SK-N-SH (cell line): ENCODE data around the gene MRPL21. TPM values are rescaled to one million over a fixed set of nuclear protein-coding genes. Genes with fewer than 3 reads are reported as not detected.

Experiments
- CTCF ChIA-PET: fragments of 300-600, 350-600 bp; formaldehyde crosslinking; extraction: SDS; loops from one replicate; lab custom pipeline; 2021; lab: Yijun Ruan, JAX
- POLR2A ChIA-PET: fragments of 350-600 bp; sonication (Branson Sonifier 250); formaldehyde crosslinking; extraction: SDS; loops from one replicate; lab custom pipeline; 2020; ENCODE audit warnings: antibody characterized with exemption, inconsistent platforms; lab: Yijun Ruan, JAX
- DNase-seq: peaks from one replicate; pipeline ENCODE4 v3.0.0; 2012
- H2AFZ ChIP-seq: fragments of 200-600 bp; sonication (generic); 2 replicates; pipeline ENCODE4 v1.8.1; 2016; ENCODE audit warnings: antibody characterized with exemption, mild to moderate bottlenecking, low read depth
- H3F3A ChIP-seq: fragments of 200-600 bp; sonication (generic); replicated peaks from 2 replicates; pipeline ENCODE3; 2016; ENCODE audit warnings: antibody characterized with exemption, mild to moderate bottlenecking; ENCODE audit not compliant: insufficient read depth
- H3K27ac ChIP-seq, 2 experiments: fragments of 200-500 bp in 1 of 2; fragments of 200-600 bp in 1 of 2; sonication (Bioruptor generic) in 1 of 2; sonication (generic), shearing (Covaris generic) in 1 of 2; 2 replicates each; pipeline versions ENCODE4 v1.5.1 to v1.6.1; 2014 to 2016; ENCODE audit warnings: low read depth in 2 of 2, inconsistent platforms in 1 of 2, low read length in 1 of 2, mild to moderate bottlenecking in 1 of 2, mixed read lengths in 1 of 2
- H3K27me3 ChIP-seq: fragments of 200-600 bp; sonication (generic), shearing (Covaris generic); 2 replicates; pipeline ENCODE4 v1.6.1; 2016; ENCODE audit warnings: mixed run types; ENCODE audit not compliant: insufficient read depth
- H3K36me3 ChIP-seq, 2 experiments: fragments of 200-500 bp in 1 of 2; fragments of 200-600 bp in 1 of 2; sonication (Bioruptor generic) in 1 of 2; sonication (generic) in 1 of 2; replicated peaks in 1 of 2; 2 replicates each; pipeline versions ENCODE3 to v1.5.1; 2014 to 2016; ENCODE audit warnings: low read length in 1 of 2, mild to moderate bottlenecking in 1 of 2; ENCODE audit not compliant: insufficient read depth in 2 of 2, control insufficient read depth in 1 of 2
- H3K4me1 ChIP-seq, 2 experiments: fragments of 200-500 bp in 1 of 2; fragments of 200-600 bp in 1 of 2; sonication (Bioruptor generic) in 1 of 2; sonication (generic), shearing (Covaris generic) in 1 of 2; 2 replicates each; pipeline versions ENCODE4 v1.5.1 to v1.6.1; 2014 to 2016; ENCODE audit warnings: low read depth in 1 of 2, low read length in 1 of 2, mixed run types in 1 of 2; ENCODE audit not compliant: insufficient read depth in 2 of 2, control insufficient read depth in 1 of 2
- H3K4me2 ChIP-seq: fragments of 200-600 bp; sonication (generic), shearing (Covaris generic); 2 replicates; pipeline ENCODE4 v1.6.1; 2017; ENCODE audit warnings: mixed run types
- H3K4me3 ChIP-seq, 2 experiments: fragments of 200-500 bp in 1 of 2; fragments of 200-600 bp in 1 of 2; sonication (Bioruptor generic) in 1 of 2; sonication (generic), shearing (Covaris generic) in 1 of 2; 2 replicates each; pipeline versions ENCODE4 v1.5.1 to v1.8.1; 2014 to 2016; ENCODE audit warnings: low read depth in 2 of 2, inconsistent platforms in 1 of 2, low read length in 1 of 2, mild to moderate bottlenecking in 1 of 2, mixed read lengths in 1 of 2, moderate library complexity in 1 of 2
- H3K79me2 ChIP-seq: fragments of 200-600 bp; sonication (generic); 2 replicates; pipeline ENCODE4 v1.8.1; 2017; ENCODE audit warnings: mild to moderate bottlenecking; ENCODE audit not compliant: insufficient read depth
- H3K9ac ChIP-seq: fragments of 200-600 bp; sonication (generic); 2 replicates; pipeline ENCODE4 v1.6.1; 2017; ENCODE audit warnings: mixed run types
- H3K9me2 ChIP-seq: fragments of 200-600 bp; sonication (generic); 2 replicates; pipeline ENCODE4 v1.6.1; 2017; ENCODE audit warnings: mixed run types
- H3K9me3 ChIP-seq: fragments of 200-600 bp; sonication (generic); 2 replicates; pipeline ENCODE4 v1.6.1; 2017; ENCODE audit warnings: mixed run types, mild to moderate bottlenecking, moderate library complexity
- H4K20me1 ChIP-seq: fragments of 200-600 bp; sonication (generic); 2 replicates; pipeline ENCODE4 v1.6.1; 2017; ENCODE audit warnings: mild to moderate bottlenecking, mixed run types; ENCODE audit not compliant: insufficient read depth
- ELF1 ChIP-seq: IDR thresholded peaks from 2 replicates; pipeline ENCODE4 v1.4.0; 2012
- FOSL2 ChIP-seq: IDR thresholded peaks from 2 replicates; pipeline ENCODE4 v1.4.0; 2012; ENCODE audit warnings: low read depth, mild to moderate bottlenecking, moderate library complexity, borderline replicate concordance
- FOXJ3 ChIP-seq: sonication (generic); formaldehyde crosslinking; IDR thresholded peaks from 2 replicates; pipeline ENCODE4 v1.5.1; 2020; ENCODE audit warnings: mild to moderate bottlenecking, missing genetic modification reagents
- IRF3 ChIP-seq: fragments of 150-350 bp; IDR thresholded peaks from 2 replicates; pipeline ENCODE4 v1.6.1; 2016; ENCODE audit warnings: mild to moderate bottlenecking, low read depth, low read length
- JUND ChIP-seq: IDR thresholded peaks from 2 replicates; pipeline ENCODE4 v1.4.0; 2012
- MEF2A ChIP-seq: IDR thresholded peaks from 2 replicates; pipeline ENCODE4 v1.4.0; 2012; ENCODE audit warnings: low read depth, borderline replicate concordance
- NFIC ChIP-seq: IDR thresholded peaks from 2 replicates; pipeline ENCODE4 v1.4.0; 2012; ENCODE audit warnings: borderline replicate concordance
- POLR2AphosphoS5 ChIP-seq: IDR thresholded peaks from 2 replicates; pipeline ENCODE4 v1.6.1; 2012; ENCODE audit warnings: low read depth, low read length
- RAD21 ChIP-seq: IDR thresholded peaks from 2 replicates; pipeline ENCODE4 v1.6.1; 2012; ENCODE audit warnings: mild to moderate bottlenecking, low read length
- REST ChIP-seq: IDR thresholded peaks from 2 replicates; pipeline ENCODE4 v1.6.1; 2012; ENCODE audit warnings: mild to moderate bottlenecking, low read depth, low read length, moderate library complexity
- RXRA ChIP-seq: IDR thresholded peaks from 2 replicates; pipeline ENCODE4 v1.4.0; 2012; ENCODE audit warnings: low read depth, mild to moderate bottlenecking, borderline replicate concordance
- SMC3 ChIP-seq: IDR thresholded peaks from 2 replicates; pipeline ENCODE4 v1.6.1; 2012; ENCODE audit warnings: low read depth, low read length, improper control_type of control experiment
- TAF1 ChIP-seq: IDR thresholded peaks from 2 replicates; pipeline ENCODE4 v1.6.1; 2012; ENCODE audit warnings: low read depth, mild to moderate bottlenecking, low read length, moderate library complexity, borderline replicate concordance
- USF2 ChIP-seq: fragments of 150-350 bp; IDR thresholded peaks from 2 replicates; pipeline ENCODE4 v1.6.1; 2017; ENCODE audit warnings: antibody characterized with exemption, low read length, low read depth, borderline replicate concordance
- ZBTB33 ChIP-seq: IDR thresholded peaks from 2 replicates; pipeline ENCODE4 v1.4.0; 2012; ENCODE audit warnings: low read depth, borderline replicate concordance
- WGBS: methylation state at CpG from one replicate; pipeline ENCODE4 v1.1.6; 2017; ENCODE audit warnings: low lambda C conversion rate; 5-methylcytosine and 5-hydroxymethylcytosine counted together
- polyA plus RNA-seq, 3 experiments: library from polyadenylated mRNA; depleted of rRNA; stranded (reverse); fragments of >200 nt; gene quantifications; 2 replicates each; pipeline ENCODE4 v1.2.3, GENCODE V29; 2012

The MRPL21 gene
- polyA plus RNA-seq, 1 of the 3 experiments (the other 2 are of a cell fraction), result 125 TPM

GRCh38 chr11:68934321-68934645, 30.7 kb upstream of the MRPL21 start:
- Histone ChIP-seq H3K4me1 (no peaks in the 10 kb centered on the region), H3K4me2 (no peak overlapping the region), H3K4me3 (no peak overlapping the region), H3K9ac (no peak overlapping the region), H3K9me3 (no peaks in the 10 kb centered on the region), H3K9me2 (no peaks in the 10 kb centered on the region), H3K27ac (no peak overlapping the region), H3K27me3 (no peaks in the 10 kb centered on the region), H3K79me2 (no peaks in the 10 kb centered on the region), H3K36me3 (peaks cover 0 to 68% of the 10 kb centered on the region in 2 experiments), H3F3A (no peaks in the 10 kb centered on the region), H4K20me1 (no peaks in the 10 kb centered on the region), H2AFZ (no peak overlapping the region)
- CTCF ChIA-PET, result interaction anchor here (1.1 kb wide), 1 partner anchor 110 kb away, joined by 3 read pairs; no protein-coding TSS in a partner anchor
- POLR2A ChIA-PET, result no interaction called here
- 98% methylated on average over 7 of the region's 12 CpGs for WGBS
- DNase-seq, result no peak
- TF ChIP-seq REST, result no peak
- TF ChIP-seq FOXJ3 (CRISPR knock-in tag), result no peak
- no peak for TF ChIP-seq ELF1
- no peak for TF ChIP-seq MEF2A
- no peak for TF ChIP-seq FOSL2
- no peak for TF ChIP-seq JUND
- no peak for TF ChIP-seq TAF1
- TF ChIP-seq RXRA, result no peak
- TF ChIP-seq ZBTB33, result no peak
- TF ChIP-seq USF2, result no peak
- no peak for TF ChIP-seq POLR2AphosphoS5
- no peak for TF ChIP-seq IRF3
- no peak for TF ChIP-seq SMC3
- no peak for TF ChIP-seq NFIC
- TF ChIP-seq RAD21, result no peak
